HG02870 (cell line): Measurements from ENCODE around the gene IFNA6.

Experiments used
- ATAC-seq: cut with Tn5 transposase; IDR thresholded peaks from one replicate; pipeline ENCODE4 v1.9.1; 2021; ENCODE audit warnings: mild to moderate bottlenecking, moderate library complexity; ENCODE audit not compliant: unreplicated experiment

Gene IFNA6

DNA sequence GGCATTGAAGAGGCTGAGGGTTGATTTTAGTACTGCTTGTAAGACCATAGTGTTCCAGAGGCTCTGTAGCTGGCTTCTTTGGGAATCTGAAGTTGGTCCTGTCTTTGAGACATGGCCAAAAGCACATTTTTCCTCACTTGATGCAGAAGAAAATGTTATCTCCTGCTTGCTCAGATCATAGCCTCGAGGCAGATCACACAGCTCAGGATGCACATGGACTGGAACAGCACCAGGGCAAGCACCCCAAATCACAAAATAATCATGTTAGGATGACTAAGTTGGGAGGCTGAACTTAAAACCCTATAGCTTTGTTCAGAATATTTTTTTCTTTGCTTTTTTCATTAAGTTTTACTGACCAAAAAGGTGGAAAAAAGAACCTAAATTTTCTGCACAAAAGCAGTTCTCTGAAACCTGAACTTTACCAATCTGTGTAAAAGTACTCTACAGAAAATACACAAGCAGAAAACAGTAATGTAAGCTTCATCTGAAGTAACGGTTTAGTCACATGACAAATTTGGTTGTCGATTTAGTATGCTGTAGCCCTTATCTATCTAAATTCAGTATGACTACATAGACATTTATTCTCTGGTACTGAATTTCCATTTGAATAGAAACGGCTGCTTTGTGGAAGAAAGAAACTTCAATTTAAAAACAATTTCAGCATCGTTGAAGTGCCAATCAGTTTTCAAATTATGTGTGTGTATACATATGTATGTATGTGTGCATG lies 18.8 kb downstream of the IFNA6 start:
- no peak for ATAC-seq

DNA sequence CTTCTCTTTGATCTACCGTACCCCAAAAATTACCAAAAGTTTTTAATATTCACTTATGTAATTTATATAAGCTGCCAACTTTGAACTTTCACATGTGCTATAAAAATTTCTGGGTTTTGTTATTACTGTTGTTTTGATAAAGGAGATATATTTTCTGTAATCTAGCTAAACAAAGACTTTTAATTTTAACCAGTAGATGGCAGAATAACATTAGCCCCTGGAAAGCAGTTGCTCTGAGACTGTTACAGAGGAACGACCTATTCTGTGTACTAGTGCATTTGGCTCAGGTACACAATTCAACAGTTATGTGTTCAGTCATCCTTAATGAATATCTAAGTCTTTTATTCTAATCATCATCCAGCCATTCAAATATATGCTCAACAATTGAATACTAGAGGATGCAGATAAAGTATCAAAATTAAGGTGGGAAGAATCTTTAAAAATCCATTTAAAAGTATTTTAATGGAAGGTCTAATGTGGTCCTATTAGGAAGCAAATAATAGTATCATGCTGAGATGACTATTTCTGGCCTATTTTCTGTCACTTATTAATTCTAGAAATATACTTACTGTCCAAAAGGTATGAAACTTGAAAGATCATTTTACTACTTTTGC lies 24.1 kb downstream of the IFNA6 start:
- peak; percentile 79 for ATAC-seq

DNA sequence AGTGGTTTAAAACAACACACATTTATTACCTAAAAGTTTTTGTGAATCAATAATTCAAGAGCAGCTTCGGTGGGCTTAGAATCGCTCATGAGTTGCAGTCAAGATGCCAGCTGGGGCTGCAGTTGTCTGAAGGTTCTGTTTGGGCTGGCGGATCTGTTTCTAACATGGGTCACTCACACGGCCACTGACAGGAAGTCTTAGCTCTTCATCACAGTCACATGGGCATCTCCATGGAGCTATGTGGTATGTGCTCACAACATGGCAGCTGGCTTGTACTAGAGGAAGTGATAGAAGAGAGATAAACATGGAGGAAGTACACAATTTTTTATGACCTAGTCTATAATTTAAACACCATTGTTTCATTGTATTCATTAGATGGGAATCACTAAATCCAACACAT lies 26.6 kb downstream of the IFNA6 start:
- no peak for ATAC-seq

DNA sequence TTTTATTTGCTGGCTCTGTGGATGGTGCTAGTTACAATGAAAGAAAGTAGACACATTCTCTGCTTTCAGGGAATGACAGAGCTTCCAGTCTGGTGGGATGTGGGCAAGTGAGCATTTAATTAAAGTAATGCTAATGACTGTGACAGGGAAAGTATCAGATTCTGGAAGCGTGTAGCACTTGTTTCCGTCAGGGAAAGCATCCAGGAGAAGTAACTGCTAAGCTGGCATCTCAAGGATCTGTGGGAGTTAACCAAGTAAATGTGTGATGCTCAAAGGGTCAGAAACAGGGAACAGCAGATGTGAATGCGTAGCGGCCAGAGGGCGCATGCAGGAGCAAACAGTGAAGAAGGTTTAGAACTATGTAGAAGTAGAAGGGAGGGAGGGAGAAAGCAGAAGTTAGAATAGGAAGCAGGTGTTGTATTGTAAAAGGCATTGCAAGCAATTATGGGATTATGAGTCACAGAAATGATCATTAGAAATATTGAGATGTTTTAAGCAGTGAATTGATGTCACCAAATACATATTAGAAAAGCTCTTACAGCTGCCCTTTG lies 27.7 kb downstream of the IFNA6 start:
- no peak for ATAC-seq

DNA sequence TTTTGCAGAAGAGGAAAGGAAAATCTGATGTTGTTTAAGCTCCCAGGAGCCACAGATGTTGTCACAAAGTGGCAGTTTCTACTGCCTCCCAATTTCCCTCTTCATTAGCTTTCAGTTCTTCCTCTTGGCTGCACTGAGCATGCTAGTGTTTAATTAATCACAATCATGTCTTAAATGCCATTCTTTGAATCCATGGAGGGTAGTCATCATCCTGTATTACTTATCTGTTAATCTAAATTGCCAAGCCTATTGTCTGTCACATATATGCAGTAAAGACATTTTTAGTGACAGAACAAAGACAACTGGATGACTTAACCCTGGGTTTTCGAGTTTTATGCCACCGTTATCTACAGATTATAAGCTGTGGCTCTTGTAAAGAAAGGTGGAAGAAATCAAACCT lies 30.2 kb downstream of the IFNA6 start:
- no peak for ATAC-seq

DNA sequence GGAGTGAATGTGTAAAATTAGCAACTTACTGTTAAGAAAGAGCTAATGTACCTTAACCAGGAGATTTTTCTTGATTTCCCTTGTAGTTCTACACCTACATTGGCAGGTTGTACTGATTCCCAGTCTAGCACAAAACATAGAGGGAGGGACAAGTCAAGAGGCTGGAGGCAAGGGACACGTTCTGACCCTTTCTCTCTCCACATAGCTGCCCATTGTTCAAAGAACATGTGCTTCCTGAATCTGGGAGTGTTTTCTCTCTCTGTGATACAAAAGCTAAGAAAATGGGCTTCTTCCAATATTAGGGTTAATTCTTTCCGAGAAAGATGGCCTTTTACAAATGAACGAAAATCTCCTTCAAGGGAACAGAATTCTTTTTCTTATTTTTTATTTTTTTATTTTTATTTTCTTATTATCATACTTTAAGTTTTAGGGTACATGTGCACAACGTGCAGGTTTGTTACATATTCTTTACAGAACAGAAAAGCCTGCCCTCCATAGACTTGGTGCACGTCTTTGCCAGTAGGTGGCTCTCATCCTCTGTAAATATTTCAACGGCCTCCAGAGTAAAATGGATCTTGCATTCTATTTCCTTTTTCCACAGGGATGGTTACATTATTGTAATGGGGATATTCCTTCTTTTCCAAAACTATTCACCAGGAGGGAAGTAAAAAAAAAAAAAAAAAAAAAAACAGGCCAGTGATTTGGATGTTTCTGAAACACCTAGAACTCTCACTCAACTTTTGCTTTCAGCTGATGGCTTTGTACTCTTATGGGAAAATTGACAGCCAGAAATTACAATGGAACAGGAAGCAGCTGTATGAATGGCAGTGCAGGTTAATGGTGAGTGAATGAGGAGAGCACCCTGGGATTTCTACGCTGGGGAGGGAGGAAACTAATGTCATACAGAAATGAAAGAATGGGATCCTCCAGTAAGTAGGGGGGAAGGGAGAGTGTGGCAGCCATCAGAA lies 32.4 kb downstream of the IFNA6 start:
- peak; percentile 77 for ATAC-seq

DNA sequence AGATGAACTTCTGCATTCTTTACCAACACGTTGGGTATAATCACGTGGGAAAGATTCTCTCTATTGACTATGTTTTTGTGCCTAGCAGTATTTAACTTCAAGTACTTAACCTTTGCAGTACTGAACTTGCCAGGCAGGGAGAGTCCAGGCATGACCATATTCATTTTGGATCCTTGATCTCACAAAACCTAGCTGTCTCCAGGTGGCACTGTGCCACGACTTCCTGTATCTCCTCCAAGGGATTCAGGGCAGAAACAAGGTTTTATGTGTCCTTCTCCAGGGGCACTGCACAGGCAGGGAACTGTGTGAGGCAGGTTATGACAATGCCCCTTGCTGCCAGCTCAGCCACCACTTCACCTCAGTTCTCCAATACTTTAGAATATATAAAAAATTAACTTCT lies 33.8 kb downstream of the IFNA6 start:
- no peak for ATAC-seq

DNA sequence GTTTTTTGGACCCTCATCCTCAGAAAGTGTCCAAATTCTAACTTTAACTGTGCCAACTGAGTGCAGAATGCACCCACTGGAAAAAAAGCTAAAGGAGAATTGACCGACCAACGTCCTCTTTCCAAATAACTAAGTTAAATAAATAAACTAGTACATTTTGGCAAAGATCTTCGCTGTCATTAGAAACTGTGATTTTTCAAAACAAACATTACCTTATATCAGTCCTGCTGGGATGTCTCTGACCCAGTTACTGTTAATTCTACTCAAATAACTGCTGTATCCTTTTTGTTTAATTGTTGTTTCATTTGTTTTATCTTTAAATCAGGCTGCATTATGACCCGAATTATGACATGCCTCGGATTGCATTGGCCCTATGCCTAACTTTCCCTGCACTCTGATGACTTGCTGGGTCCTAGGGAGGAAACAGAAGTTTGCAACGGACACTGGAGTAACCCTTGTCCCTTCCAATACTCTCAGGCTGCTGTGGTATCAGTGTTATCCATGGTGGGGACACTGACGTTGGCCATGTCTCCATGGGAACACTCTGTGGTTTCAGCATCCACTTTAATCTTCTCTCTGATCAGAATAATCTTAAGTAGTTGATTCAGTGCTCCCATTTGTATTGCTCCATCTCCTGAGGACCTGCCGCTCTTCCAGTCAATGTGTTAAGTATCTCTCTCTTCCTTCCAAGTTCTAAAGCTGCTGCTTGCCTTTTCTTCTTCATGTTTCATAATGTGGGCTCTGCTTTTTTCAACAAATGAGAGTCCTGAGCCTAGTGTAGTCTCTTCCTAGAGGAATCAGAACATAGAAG lies 34.5 kb downstream of the IFNA6 start:
- no peak for ATAC-seq

DNA sequence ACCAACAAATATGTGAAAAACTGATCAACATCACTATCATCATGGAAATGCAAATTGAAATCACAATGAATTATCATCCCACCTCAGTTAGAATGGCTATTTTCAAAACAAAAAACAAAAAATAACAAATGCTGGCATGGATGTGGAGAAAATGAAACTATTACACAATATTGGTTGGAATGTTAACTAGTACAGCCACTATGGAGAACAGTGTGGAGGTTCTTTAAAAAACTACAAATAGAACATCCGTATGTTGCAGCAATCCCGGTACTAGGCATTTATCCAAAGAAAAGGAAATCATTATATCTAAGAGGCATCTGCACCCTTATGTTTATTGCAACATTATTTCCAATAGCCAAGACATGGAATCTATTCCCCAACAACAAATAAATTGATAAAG lies 36.5 kb downstream of the IFNA6 start:
- ATAC-seq, result no peak

DNA sequence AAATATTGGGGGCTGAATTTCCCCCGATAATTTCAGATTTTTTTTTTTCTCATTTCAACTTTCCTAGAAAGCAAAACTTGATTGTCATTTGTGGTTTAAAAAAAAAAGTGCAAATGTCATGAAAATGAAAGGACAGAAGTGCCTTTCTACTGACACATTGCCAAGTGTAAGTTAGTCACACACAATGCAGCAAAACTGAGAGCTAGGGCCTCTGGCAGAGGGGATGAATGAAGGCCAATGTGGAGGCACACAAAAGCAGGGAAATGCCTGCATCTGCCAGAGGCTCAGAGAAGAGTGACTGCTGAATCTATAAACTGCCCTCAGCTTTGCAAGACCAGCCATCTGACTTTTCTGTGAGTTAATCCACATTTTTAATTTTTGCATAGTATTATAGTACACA lies 38.8 kb downstream of the IFNA6 start:
- no peak for ATAC-seq

DNA sequence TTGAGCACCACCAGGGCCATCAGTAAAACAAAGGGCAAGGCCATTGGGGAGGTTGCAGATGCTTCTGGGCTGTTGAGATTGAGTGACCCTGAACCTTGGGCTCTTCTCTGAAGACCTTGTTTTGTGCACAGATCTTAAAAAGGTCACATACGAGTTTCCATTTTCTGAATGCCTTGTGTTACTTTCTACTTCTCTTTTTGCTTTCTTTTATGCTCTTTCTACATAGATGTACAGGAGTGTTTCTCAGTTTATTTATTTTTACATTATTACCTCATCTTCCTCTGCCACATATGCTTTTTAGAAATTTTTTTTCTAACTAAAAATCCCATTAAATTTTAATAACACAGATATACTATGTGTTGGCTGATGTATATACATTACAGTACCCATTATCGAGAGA lies 45.5 kb downstream of the IFNA6 start, which contains the start of gene IFNA5:
Gene IFNA5, minus strand, starts transcription at position 101 of the 400 bp plus-strand sequence. Its CDS starts 57 bp downstream, at position 44.
- no peak for ATAC-seq
